ENCODE results near the gene C11orf91.
A peak's percentile ranks its signal among the peaks of the same experiment; 100 is the strongest.
"Not testable (repeated sequence)": the region's sequence is repeated elsewhere in the genome, so short reads cannot be mapped to it uniquely, and the experiment has no call there.

The C11orf91 gene

GRCh38 chr11:33700502-33701271, at the start of gene C11orf91:
TSS of gene C11orf91 (minus strand) at chr11:33700826. CDS start at chr11:33700740, 86 bp downstream.
- DNase-seq = peak; percentile 99

GRCh38 chr11:33747979-33748378, 47.4 kb upstream of the C11orf91 start:
- DNase-seq = no peak

GRCh38 chr11:33743291-33743690, 42.7 kb upstream of the C11orf91 start:
- DNase-seq = no peak

- no peak for DNase-seq
Measured at GRCh38 chr11:33742249-33742851, 41.7 kb upstream of the C11orf91 start.

GRCh38 chr11:33741806-33742205, 41.2 kb upstream of the C11orf91 start:
- DNase-seq = no peak

- no peak for DNase-seq
Measured at GRCh38 chr11:33737362-33737821, 36.8 kb upstream of the C11orf91 start.

GRCh38 chr11:33736148-33736812, 35.7 kb upstream of the C11orf91 start, which contains the start of gene CD59:
TSS of gene CD59 (minus strand) at chr11:33736423. CDS start at chr11:33722445, 13,978 bp downstream.
- peak; percentile 93 for DNase-seq

GRCh38 chr11:33735271-33736147, 34.9 kb upstream of the C11orf91 start:
- peak; percentile 60 for DNase-seq

GRCh38 chr11:33734441-33735270, 34.0 kb upstream of the C11orf91 start:
- DNase-seq = peak; percentile 74

GRCh38 chr11:33733980-33734379, 33.4 kb upstream of the C11orf91 start:
- DNase-seq = no peak

- no peak for DNase-seq
Measured at GRCh38 chr11:33731723-33732531, 31.3 kb upstream of the C11orf91 start.

- no peak for DNase-seq
Measured at GRCh38 chr11:33730716-33731115, 30.1 kb upstream of the C11orf91 start.

- DNase-seq = not testable (repeated sequence)
Measured at GRCh38 chr11:33729072-33729664, 28.5 kb upstream of the C11orf91 start.

- DNase-seq = not testable (repeated sequence)
Measured at GRCh38 chr11:33727539-33727938, 26.9 kb upstream of the C11orf91 start.

GRCh38 chr11:33725496-33725895, 24.9 kb upstream of the C11orf91 start:
- no peak for DNase-seq

GRCh38 chr11:33724644-33725035, 24.0 kb upstream of the C11orf91 start:
- DNase-seq = no peak

- no peak for DNase-seq
Measured at GRCh38 chr11:33723238-33723881, 22.7 kb upstream of the C11orf91 start.

GRCh38 chr11:33722590-33723234, 22.1 kb upstream of the C11orf91 start:
- no peak for DNase-seq

- DNase-seq = no peak
Measured at GRCh38 chr11:33721984-33722383, 21.4 kb upstream of the C11orf91 start.
